Measurements from ENCODE around the gene ERC2.

GRCh38 chr3:55604846-55605245 is 863.4 kb downstream of the ERC2 start:
- TF ChIP-seq CTCF (IDR thresholded peaks at IDR 0.05; ENCODE audit: low read depth, low read length) = no peak
- no peak for TF ChIP-seq POLR2A (IDR thresholded peaks at IDR 0.05; ENCODE audit: extremely low read depth, insufficient read length)

Data from NB4 (cell line).